A549 (cell line): Measurements from ENCODE around the gene DIS3L2. TPM values are rescaled to one million over a fixed set of nuclear protein-coding genes. Genes with fewer than 3 reads are reported as not detected.

ENCODE experiments used
- ATAC-seq, 2 experiments: fragments of 200-7000 bp in 1 of 2; fragments of >200 bp in 1 of 2; cut with Nextera tagmentation in 1 of 2; cut with Tn5 transposase in 1 of 2; 3 replicates each; pipeline versions ENCODE4 v1.8.0 to v1.9.1; 2018 to 2020; ENCODE audit warnings: mild to moderate bottlenecking in 1 of 2, moderate library complexity in 1 of 2
- CTCF ChIA-PET: fragments of 300-600 bp; sonication (Branson Sonifier 250); formaldehyde crosslinking; extraction: SDS; loops from one replicate; lab custom pipeline; 2021; ENCODE audit warnings: antibody characterized with exemption, inconsistent platforms; lab: Yijun Ruan, JAX
- POLR2A ChIA-PET: fragments of 350-600 bp; formaldehyde crosslinking; extraction: SDS; loops from one replicate; lab custom pipeline; 2021; ENCODE audit warnings: antibody characterized with exemption, inconsistent platforms; lab: Yijun Ruan, JAX
- DNase-seq, 2 experiments: peaks; one replicate each; pipeline versions ENCODE4 v3.0.0 to v3.0.0-alpha.2; 2011 to 2016; ENCODE audit warnings: low read depth in 1 of 2, low spot score in 1 of 2
- FAIRE-seq: peaks from 2 replicates; lab custom pipeline; 2011; peaks lifted over from hg19 to GRCh38; lab: Jason Lieb, UNC
- H3K27ac ChIP-seq, 2 experiments: fragments of >200 bp; sonication (Bioruptor Twin); formaldehyde crosslinking; 3 replicates each; pipeline ENCODE4 v1.5.1; 2016 to 2017
- H3K4me1 ChIP-seq: fragments of >200 bp; sonication (Bioruptor Twin); formaldehyde crosslinking; 3 replicates; pipeline ENCODE4 v1.6.1; 2016
- H3K4me2 ChIP-seq: fragments of >200 bp; sonication (Bioruptor Twin); formaldehyde crosslinking; 3 replicates; pipeline ENCODE4 v1.6.1; 2016
- H3K4me3 ChIP-seq: fragments of >200 bp; sonication (Bioruptor Twin); formaldehyde crosslinking; 3 replicates; pipeline ENCODE4 v1.5.1; 2016
- H3K9me3 ChIP-seq: fragments of >200 bp; sonication (Bioruptor Twin); formaldehyde crosslinking; 3 replicates; pipeline ENCODE4 v1.6.1; 2016
- EHMT2 ChIP-seq: fragments of 200-600 bp; sonication (generic); IDR thresholded peaks from 2 replicates; pipeline ENCODE4 v1.6.1; 2016; ENCODE audit warnings: antibody characterized with exemption, low read depth, mild to moderate bottlenecking, moderate library complexity
- FOSB ChIP-seq: fragments of 250-450 bp; sonication (Bioruptor Pico); IDR thresholded peaks from 2 replicates; pipeline ENCODE4 v1.5.0; 2020; ENCODE audit warnings: mild to moderate bottlenecking, moderate library complexity
- FOSL2 ChIP-seq, 2 experiments: fragments of 450-650 bp in 1 of 2; fragments of >200 bp in 1 of 2; sonication (Bioruptor Twin) in 1 of 2; formaldehyde crosslinking; IDR thresholded peaks; 2 replicates each; pipeline versions ENCODE4 v1.5.0 to v1.6.1; 2016 to 2020; ENCODE audit warnings: mild to moderate bottlenecking in 1 of 2, moderate library complexity in 1 of 2
- FOXS1 ChIP-seq: fragments of 250-450 bp; sonication (Bioruptor Pico); IDR thresholded peaks from 2 replicates; pipeline ENCODE4 v1.5.0; 2020; ENCODE audit warnings: mild to moderate bottlenecking, moderate library complexity
- GATA3 ChIP-seq: IDR thresholded peaks from 2 replicates; pipeline ENCODE4 v1.6.1; 2012; ENCODE audit warnings: borderline replicate concordance
- HDAC2 ChIP-seq: fragments of 200-600 bp; sonication (generic); IDR thresholded peaks from 2 replicates; pipeline ENCODE4 v1.6.1; 2016
- HOXA7 ChIP-seq: fragments of 250-450 bp; sonication (Bioruptor Pico); IDR thresholded peaks from 2 replicates; pipeline ENCODE4 v1.5.0; 2020; ENCODE audit warnings: mild to moderate bottlenecking, moderate library complexity
- HOXB13 ChIP-seq: fragments of 250-450 bp; sonication (Bioruptor Pico); IDR thresholded peaks from 2 replicates; pipeline ENCODE4 v1.5.0; 2020; ENCODE audit warnings: low read depth, mild to moderate bottlenecking, moderate library complexity
- JUNB ChIP-seq: fragments of >200 bp; sonication (Bioruptor Twin); formaldehyde crosslinking; IDR thresholded peaks from 2 replicates; pipeline ENCODE4 v1.6.1; 2016
- KDM5A ChIP-seq: fragments of 200-600 bp; sonication (generic); IDR thresholded peaks from 2 replicates; pipeline ENCODE4 v1.6.1; 2016; ENCODE audit warnings: antibody characterized with exemption, mild to moderate bottlenecking
- MAFK ChIP-seq: fragments of 450-650 bp; IDR thresholded peaks from 2 replicates; pipeline ENCODE4 v1.6.1; 2014; ENCODE audit not compliant: partially characterized antibody
- MYC ChIP-seq: IDR thresholded peaks from 2 replicates; pipeline ENCODE4 v1.6.1; 2012; ENCODE audit warnings: mild to moderate bottlenecking, inconsistent platforms, low read length, improper control_type of control experiment, borderline replicate concordance
- NPAS2 ChIP-seq: fragments of 250-450 bp; sonication (Bioruptor Pico); IDR thresholded peaks from 2 replicates; pipeline ENCODE4 v1.8.0; 2022; ENCODE audit warnings: mild to moderate bottlenecking, moderate library complexity, borderline replicate concordance
- POLR2AphosphoS2 ChIP-seq: conservative IDR thresholded peaks from 2 replicates; pipeline ENCODE4 v1.6.1; 2012; ENCODE audit warnings: low read length, improper control_type of control experiment, inconsistent platforms
- RFX5 ChIP-seq: fragments of 450-650 bp; IDR thresholded peaks from 2 replicates; pipeline ENCODE4 v1.7.1; 2014; ENCODE audit warnings: antibody characterized with exemption, mild to moderate bottlenecking, moderate library complexity
- ZSCAN20 ChIP-seq: fragments of 250-450 bp; sonication (Bioruptor Pico); IDR thresholded peaks from 2 replicates; pipeline ENCODE4 v1.8.0; 2022; ENCODE audit warnings: mild to moderate bottlenecking, moderate library complexity
- WGBS: methylation state at CpG from one replicate; pipeline ENCODE4 v1.1.6; 2017; ENCODE audit errors: missing lambda C conversion rate; 5-methylcytosine and 5-hydroxymethylcytosine counted together
- polyA plus RNA-seq, 4 experiments: library from polyadenylated mRNA; depleted of rRNA in 3 of 4; stranded (reverse); fragments of >200 nt; fragmentation: RNase III in 1 of 4; extraction: RNeasy Plus Mini Kit Qiagen cat#74134 plus additional on column Dnase treatment in 1 of 4; gene quantifications; 2 replicates in 3 of 4; 3 replicates in 1 of 4; pipeline ENCODE4 v1.2.3, GENCODE V29; 2011 to 2017
- TF ChIP-seq, protein P1 (sequence below): IDR thresholded peaks from 2 replicates; pipeline ENCODE4 v1.6.1; 2012
- TF ChIP-seq, protein P2 (sequence below): fragments of >200 bp; sonication (Bioruptor Twin); formaldehyde crosslinking; IDR thresholded peaks from 3 replicates; pipeline ENCODE4 v1.6.1; 2016
- TF ChIP-seq, protein P3 (sequence below): IDR thresholded peaks from 2 replicates; pipeline ENCODE4 v1.6.1; 2012
- TF ChIP-seq, protein P4 (sequence below): fragments of >200 bp; sonication (Bioruptor Twin); formaldehyde crosslinking; IDR thresholded peaks from 3 replicates; pipeline ENCODE4 v1.5.1; 2016

The DIS3L2 gene
- polyA plus RNA-seq, 2 of the 4 experiments (the other 2 are of a cell fraction) = 14.9 to 15.4 TPM

DNA sequence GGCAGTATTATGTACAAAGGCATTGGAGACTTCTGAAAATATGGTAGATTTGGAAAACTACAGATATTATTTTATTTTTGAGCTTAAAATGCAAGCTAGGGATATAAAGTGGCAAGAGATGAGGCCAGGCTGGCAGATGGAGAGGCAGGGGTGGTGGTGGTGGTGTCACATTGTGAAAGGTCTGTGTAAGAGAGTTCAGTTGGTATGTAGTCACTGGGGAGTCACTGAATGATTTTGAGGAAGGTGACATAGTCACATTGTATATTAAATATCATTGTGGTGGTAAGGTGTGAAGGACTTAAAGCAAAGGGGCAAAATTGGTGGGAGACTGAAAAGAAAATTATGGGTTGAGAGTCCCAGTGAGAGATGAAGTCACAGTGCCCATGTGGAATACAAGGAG lies 82.5 kb downstream of the DIS3L2 start:
- DNase-seq (no peak), ATAC-seq (no peak), FAIRE-seq (no peak)
- Histone ChIP-seq H3K4me3 (no peak overlapping the region), H3K4me2 (no peak overlapping the region), H3K9me3 (no peaks in the 10 kb centered on the region), H3K4me1 (no peaks in the 10 kb centered on the region), H3K27ac (no peak overlapping the region)
- CTCF ChIA-PET = no interaction called here
- POLR2A ChIA-PET = no interaction called here
- TF ChIP-seq ZSCAN20 = no peak
- no peak for TF ChIP-seq MYC
- no peak for TF ChIP-seq POLR2AphosphoS2
- TF ChIP-seq, protein P1, sequence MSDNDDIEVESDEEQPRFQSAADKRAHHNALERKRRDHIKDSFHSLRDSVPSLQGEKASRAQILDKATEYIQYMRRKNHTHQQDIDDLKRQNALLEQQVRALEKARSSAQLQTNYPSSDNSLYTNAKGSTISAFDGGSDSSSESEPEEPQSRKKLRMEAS = no peak
- TF ChIP-seq, protein P2, sequence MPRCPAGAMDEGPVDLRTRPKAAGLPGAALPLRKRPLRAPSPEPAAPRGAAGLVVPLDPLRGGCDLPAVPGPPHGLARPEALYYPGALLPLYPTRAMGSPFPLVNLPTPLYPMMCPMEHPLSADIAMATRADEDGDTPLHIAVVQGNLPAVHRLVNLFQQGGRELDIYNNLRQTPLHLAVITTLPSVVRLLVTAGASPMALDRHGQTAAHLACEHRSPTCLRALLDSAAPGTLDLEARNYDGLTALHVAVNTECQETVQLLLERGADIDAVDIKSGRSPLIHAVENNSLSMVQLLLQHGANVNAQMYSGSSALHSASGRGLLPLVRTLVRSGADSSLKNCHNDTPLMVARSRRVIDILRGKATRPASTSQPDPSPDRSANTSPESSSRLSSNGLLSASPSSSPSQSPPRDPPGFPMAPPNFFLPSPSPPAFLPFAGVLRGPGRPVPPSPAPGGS = no peak
- TF ChIP-seq, protein P3, sequence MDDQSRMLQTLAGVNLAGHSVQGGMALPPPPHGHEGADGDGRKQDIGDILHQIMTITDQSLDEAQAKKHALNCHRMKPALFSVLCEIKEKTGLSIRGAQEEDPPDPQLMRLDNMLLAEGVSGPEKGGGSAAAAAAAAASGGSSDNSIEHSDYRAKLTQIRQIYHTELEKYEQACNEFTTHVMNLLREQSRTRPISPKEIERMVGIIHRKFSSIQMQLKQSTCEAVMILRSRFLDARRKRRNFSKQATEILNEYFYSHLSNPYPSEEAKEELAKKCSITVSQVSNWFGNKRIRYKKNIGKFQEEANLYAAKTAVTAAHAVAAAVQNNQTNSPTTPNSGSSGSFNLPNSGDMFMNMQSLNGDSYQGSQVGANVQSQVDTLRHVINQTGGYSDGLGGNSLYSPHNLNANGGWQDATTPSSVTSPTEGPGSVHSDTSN = no peak
- no peak for TF ChIP-seq FOXS1 (CRISPR knock-in tag)
- TF ChIP-seq NPAS2 (CRISPR knock-in tag) = no peak
- no peak for TF ChIP-seq HDAC2
- no peak for TF ChIP-seq GATA3

DNA sequence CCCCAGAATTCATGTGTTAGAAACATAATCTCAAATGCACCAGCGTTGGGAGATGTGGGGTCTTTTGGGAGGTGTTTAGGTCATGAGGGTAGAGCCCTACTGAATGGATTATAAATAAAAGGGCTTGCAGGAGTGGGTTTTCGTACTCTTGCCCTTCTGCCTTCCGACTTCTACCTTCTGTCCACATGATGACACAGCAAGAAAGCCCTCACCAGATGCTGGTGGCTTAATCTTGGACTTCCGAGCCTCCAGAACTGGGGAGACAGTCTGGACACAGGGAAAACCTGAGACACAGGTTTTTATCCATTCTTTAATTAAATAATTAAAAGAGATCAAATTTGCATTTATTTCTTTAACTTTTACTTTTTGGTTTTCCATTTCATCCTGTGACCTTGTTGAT lies 87.8 kb downstream of the DIS3L2 start:
- FAIRE-seq (no peak), DNase-seq (no peak), ATAC-seq (no peak)
- H3K4me2 ChIP-seq = no peak overlapping the region
- no peaks in the 10 kb centered on the region for H3K9me3 ChIP-seq
- H3K27ac ChIP-seq = no peak overlapping the region
- 89% methylated on average over 4 of the region's 4 CpGs for WGBS
- POLR2A ChIA-PET = no interaction called here
- CTCF ChIA-PET = no interaction called here
- TF ChIP-seq MYC = no peak
- TF ChIP-seq FOSB = no peak
- TF ChIP-seq HOXB13 (CRISPR knock-in tag) = no peak
- TF ChIP-seq, protein P3 = no peak
- no peak for TF ChIP-seq HDAC2
- TF ChIP-seq KDM5A = no peak
- TF ChIP-seq HOXA7 = no peak
- TF ChIP-seq JUNB = no peak
- no peak for TF ChIP-seq RFX5
- TF ChIP-seq EHMT2 = no peak
- TF ChIP-seq, protein P4, sequence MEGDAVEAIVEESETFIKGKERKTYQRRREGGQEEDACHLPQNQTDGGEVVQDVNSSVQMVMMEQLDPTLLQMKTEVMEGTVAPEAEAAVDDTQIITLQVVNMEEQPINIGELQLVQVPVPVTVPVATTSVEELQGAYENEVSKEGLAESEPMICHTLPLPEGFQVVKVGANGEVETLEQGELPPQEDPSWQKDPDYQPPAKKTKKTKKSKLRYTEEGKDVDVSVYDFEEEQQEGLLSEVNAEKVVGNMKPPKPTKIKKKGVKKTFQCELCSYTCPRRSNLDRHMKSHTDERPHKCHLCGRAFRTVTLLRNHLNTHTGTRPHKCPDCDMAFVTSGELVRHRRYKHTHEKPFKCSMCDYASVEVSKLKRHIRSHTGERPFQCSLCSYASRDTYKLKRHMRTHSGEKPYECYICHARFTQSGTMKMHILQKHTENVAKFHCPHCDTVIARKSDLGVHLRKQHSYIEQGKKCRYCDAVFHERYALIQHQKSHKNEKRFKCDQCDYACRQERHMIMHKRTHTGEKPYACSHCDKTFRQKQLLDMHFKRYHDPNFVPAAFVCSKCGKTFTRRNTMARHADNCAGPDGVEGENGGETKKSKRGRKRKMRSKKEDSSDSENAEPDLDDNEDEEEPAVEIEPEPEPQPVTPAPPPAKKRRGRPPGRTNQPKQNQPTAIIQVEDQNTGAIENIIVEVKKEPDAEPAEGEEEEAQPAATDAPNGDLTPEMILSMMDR = no peak
- no peak overlapping the region for H3K4me3 ChIP-seq
- H3K4me1 ChIP-seq = no peaks in the 10 kb centered on the region

DNA sequence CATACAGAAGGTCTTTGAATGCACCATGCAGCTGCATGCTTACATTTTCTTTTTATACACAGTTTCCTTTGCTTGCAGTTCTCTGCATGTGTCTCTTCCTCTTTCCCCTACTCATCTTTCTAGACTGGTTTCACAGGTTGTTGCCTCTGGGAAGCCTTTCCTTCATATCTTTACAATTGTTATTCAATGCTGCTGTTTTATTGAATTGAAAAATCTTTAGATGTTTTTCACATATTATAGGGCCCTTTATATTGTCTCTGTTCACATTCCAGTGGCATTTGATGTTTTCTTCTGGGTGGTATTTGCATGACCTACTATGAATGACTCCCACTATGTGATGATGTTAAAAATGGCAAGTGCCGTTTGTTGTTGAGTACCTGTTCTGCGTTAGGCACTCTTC lies 91.1 kb downstream of the DIS3L2 start:
- POLR2A ChIA-PET = no interaction called here

More for the DNA sequence above, 91.1 kb downstream of the DIS3L2 start:
- H3K9me3 ChIP-seq = no peaks in the 10 kb centered on the region
- H3K4me3 ChIP-seq = no peak overlapping the region
- no peak for ATAC-seq
- H3K4me1 ChIP-seq = no peaks in the 10 kb centered on the region
- CTCF ChIA-PET = interaction anchor here (1.1 kb wide), 1 partner anchor 9 kb away, joined by 3 read pairs; no protein-coding TSS in a partner anchor
- no peak overlapping the region for H3K4me2 ChIP-seq
- TF ChIP-seq FOSL2 (IDR thresholded peaks at IDR 0.05) (no peak), FOSL2 (CRISPR knock-in tag; IDR thresholded peaks at IDR 0.05) (no peak), MAFK (no peak)
- FAIRE-seq = no peak
- no peak overlapping the region for H3K27ac ChIP-seq
- no peak for DNase-seq
- WGBS = 92% methylated on average over 2 of the region's 2 CpGs
